Muscle of back (tissue), 11 donors: ENCODE data around the gene OTUB2. TPM values are rescaled to one million over a fixed set of nuclear protein-coding genes. Genes with fewer than 3 reads are reported as not detected.
"Not testable (repeated sequence)": the region's sequence is repeated elsewhere in the genome, so short reads cannot be mapped to it uniquely, and the experiment has no call there.

ENCODE experiments used
- DNase-seq, 3 donors: peaks; one replicate each; pipeline versions ENCODE4 v3.0.0 to v3.0.0-alpha.2; 2013
- polyA plus RNA-seq, 10 donors: library from polyadenylated mRNA; unstranded; fragments of 120-200 nt; gene quantifications; one replicate each; pipeline ENCODE4 v1.2.1, GENCODE V29; 2013; ENCODE audit not compliant: insufficient read length in 10 of 10

The OTUB2 gene
- polyA plus RNA-seq, 10 donors = 0.77 to 1.6 (median 1.0) TPM

GRCh38 chr14:94056579-94057308, 30.6 kb downstream of the OTUB2 start:
- DNase-seq = no peak

DNA sequence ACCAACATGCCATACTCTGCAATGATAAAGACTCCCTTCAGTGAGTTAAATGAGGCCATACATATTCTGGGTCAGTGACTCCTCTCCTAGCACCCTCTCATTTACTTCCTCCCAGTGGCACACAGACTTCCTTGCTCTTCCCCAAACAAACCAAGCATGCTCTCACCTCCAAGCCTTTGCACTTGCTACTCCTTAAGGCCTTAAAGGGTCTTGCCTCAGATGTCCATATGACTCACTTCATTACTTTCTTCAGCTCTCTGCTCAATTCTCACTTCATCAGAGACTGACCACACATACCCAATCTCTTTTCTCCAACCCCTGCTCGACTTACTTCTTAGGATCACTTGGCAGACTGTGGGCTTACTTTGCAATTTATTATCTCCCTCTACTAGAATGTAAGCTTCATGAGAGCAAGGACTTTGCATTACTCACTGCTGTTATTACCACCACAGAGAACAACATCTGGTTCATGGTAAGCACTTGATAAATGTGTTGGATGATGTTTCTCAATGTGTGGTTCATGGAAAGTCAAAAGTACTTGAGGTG, 32.1 kb downstream of the OTUB2 start:
- no peak for DNase-seq

GRCh38 chr14:94058674-94059138, 32.6 kb downstream of the OTUB2 start:
- no peak for DNase-seq

DNA sequence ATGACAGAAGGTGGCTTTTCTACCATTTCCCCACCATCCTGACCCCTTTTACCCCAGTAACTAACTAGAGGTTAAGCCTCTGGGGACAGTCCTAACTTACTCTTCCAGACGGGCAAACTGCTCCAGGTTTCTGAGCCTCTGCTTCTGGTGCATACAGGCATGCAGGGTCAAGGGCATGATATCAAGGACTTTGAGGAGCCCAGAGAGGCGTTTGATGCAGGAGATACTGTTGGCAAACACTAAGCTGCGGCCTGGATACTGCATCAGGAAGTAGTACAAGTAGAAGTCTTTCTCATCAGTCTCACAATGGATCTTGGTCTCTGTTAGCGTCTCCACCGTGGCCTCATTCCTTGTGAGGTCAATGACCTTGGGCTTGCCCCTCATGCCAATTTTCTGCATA, 33.9 kb downstream of the OTUB2 start:
- DNase-seq = no peak

DNA sequence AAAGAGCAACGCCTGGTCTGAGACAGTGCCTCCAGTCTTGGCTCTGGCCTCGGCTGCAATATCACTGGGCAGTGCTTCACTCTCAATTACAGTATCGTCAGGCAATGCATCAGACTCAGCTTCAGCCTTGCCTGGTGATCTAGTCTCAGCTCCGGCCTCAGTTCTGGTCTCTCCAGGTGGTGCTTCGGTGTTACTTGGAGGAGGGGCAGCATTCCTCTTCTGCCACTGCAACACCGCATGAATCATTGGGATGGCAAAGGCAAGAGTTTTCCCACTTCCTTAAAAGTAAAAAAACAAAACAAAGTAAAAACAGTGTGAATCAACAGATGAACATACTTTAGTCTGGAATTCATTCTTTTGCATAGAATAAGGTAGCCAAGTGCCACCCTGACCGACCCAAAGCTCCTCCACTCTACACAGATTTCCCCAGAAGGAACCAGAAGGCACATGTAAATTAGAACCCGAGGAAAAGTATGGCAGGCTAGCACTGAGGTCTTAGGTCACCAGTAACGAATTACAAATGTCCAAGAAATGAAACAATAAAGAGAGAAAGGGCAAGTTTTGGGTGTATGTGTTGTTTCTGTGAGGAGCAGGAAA, 36.3 kb downstream of the OTUB2 start:
- DNase-seq = no peak

- DNase-seq = no peak
These were observed 40.0 kb downstream of the OTUB2 start for GRCh38 chr14:94066089-94066676.

DNA sequence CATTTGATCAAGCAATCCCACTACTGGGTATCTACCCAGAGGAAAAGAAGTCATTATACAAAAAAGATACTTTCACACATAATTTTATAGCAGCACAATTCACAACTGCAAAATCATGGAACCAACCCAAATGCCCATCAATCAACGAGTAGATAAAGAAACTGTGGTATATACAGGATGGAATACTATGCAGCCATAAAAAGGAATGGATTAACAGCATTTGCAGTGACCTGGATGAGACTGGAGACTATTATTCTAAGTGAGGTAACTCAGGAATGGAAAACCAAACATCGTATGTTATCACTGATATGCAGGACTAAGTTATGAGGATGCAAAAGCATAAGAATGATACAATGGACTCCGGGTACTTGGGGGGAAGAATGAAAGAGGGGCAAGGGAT, 45.9 kb downstream of the OTUB2 start:
- DNase-seq = not testable (repeated sequence)

- DNase-seq = no peak
These were observed 48.4 kb downstream of the OTUB2 start for GRCh38 chr14:94074534-94074933.

GRCh38 chr14:94075008-94075407, 48.9 kb downstream of the OTUB2 start:
- no peak for DNase-seq

GRCh38 chr14:94077111-94077821, 51.1 kb downstream of the OTUB2 start:
- no peak for DNase-seq

DNA sequence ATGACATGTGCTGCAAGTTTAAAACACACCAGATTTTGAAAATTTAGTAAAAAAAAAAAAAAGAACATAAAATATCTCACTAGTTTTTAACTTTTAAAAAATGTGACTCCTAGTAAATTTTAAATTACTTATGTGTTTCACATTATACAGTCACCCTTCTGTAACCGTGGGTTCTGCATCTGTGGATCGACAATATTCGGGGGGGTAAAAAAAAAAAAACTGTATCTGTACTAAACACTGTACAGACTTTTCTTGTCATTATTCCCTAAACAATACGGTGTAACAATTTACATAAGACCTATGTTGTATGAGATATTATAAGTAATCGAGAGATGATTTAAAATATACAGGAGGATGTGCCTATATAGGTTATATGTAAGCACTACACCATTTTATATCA, 51.7 kb downstream of the OTUB2 start:
- no peak for DNase-seq

DNA sequence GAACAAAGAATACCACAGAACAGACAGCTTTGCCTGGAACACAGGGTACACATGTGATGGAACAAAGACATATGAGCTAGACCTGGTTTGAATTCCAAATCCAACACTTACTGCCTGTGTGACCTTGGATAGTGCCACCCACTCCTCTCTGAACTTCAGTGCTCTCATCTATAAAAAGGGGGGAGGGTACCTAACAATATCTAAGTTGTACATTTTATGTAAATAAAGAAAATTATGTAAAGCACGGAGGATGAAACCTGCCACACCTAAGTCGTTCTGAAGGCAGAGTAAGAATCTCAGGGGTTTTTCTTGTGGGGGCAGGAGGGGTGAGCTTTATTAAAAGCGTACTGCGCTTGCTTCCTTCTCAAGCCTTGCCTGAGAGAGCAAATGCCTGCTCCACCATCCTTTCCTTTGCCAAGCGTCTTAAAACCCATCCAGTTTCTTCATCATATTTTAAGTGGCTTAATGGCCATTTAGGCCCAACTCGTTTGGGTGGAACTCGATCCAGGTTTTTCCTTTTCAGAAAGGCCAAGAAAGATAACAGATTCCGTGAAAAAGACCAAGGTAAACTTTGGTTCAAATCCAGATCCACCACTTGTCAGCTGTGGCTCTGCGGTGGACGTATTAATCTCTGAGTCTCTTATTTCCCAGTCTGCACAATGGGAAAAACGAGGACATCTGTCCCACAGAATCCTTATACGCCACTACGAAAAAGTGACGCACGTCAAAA, 53.9 kb downstream of the OTUB2 start:
- DNase-seq = peak in 2 of 3 donors; percentile 52 to 75

DNA sequence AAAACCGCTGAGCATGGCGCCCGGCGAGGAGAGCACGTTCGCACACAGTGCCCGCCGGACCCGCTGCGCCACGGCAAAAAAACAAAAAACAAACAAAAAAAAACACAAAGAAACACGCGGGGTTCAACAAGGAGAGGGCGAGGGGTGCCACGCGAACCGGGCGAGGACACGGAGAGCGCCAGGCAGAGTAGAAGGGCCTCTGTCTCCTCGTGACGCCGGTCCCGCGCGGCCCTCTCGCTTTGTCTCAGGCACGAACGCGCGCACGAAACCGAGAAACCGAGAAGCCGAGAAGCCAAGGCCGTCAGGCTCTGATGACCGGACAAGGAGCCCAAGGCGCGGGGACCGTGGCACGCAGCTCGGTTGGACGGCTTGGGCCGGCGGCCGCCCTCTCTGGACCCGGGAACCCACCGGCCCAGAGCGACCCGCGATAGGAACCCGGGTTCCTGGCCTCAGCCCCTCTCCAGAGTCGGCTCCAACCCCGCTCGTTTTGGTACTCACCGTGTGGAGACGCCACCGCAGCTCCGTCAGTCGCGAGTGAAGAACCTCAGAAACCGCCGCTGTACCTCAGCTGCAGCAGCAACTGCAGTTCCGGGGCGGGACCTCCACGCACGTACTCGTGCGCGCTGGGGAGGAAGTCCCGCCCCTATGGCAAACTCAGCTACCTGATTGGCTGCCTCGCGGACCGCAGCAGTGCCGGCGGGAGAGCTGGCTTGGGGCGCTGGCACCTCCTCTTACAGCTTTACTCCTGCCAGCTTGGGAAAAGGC, 54.7 kb downstream of the OTUB2 start, which contains the start of the genes DDX24 and IFI27L1:
TSS of gene DDX24 (minus strand) at position 582 of the 765 bp plus-strand sequence. CDS start 1,460 bp downstream, outside the sequence.
TSS of gene IFI27L1 (plus strand) at position 690 of the 765 bp plus-strand sequence. CDS start 15,628 bp downstream, outside the sequence.
- DNase-seq = peak; percentile 93 to 98 (median 97)

- DNase-seq = no peak
These were observed 55.3 kb downstream of the OTUB2 start for GRCh38 chr14:94081386-94081820.

- DNase-seq = no peak
These were observed 61.8 kb downstream of the OTUB2 start for GRCh38 chr14:94087891-94088290.

DNA sequence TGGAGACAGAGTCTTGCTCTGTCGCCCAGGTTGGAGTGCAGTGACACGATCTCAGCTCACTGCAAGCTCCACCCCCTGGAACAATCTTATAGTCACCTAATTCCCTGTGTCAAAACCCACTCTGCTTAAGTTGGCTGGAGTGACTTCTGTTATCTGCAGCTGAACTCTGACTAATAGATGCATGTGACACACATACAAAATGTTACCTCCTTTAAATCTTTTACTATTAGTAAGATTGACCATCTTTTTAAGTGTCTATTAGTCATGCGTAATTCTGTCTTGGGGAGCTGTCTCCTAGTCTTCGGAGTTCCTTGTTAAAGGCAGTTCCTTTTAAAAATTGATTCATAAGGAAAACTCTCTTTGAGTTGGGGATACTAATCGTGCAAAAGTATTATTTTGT, 62.4 kb downstream of the OTUB2 start:
- no peak for DNase-seq

DNA sequence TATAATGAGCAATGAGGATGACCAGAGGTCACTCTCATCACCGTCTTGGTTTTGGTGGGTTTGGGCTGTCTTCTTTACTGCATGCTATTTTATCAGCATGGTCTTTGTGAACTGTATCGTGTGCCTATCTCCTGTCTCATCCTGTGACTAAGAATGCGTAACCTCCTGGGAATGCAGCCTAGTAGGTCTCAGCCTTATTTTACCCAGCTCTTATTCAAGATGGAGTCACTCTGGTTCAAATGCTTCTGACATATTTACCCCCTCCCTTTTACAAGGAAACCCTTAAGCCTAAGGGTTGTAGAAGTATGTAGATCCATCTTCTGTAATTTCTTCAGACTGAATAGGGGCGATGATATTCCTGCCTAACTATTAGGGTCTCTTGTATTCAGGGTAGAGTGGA, 63.3 kb downstream of the OTUB2 start:
- no peak for DNase-seq

GRCh38 chr14:94093418-94093817, 67.3 kb downstream of the OTUB2 start:
- no peak for DNase-seq

GRCh38 chr14:94097091-94097490, 71.0 kb downstream of the OTUB2 start:
- no peak for DNase-seq
